GM21529 (cell line): ENCODE data around the gene CFAP61.
A peak's percentile ranks its signal among the peaks of the same experiment; 100 is the strongest.
"Not testable (repeated sequence)": the region's sequence is repeated elsewhere in the genome, so short reads cannot be mapped to it uniquely, and the experiment has no call there.

Experiments
- ATAC-seq: cut with Tn5 transposase; IDR thresholded peaks from one replicate; pipeline ENCODE4 v1.9.1; 2021; ENCODE audit not compliant: unreplicated experiment

The CFAP61 gene

DNA sequence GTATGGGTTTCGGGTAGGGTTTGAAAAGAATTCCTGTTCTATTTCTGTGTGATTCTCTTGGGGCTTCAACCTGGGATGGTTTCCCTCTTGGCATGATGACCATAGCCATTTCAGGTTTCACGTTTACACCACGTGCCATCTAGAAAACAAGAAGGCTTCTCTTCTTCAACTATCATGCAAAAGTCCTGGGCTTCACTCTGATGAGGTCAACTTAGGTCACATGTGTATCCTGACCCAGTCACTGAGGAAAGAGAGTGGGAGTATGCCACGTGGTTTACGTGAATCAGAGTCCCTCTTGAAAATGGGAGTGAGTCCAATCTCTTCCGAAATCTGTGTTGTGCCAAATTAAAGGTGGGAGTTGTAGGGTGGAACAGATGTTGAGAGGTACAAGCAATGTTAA, 174.2 kb downstream of the CFAP61 start:
- no peak for ATAC-seq

DNA sequence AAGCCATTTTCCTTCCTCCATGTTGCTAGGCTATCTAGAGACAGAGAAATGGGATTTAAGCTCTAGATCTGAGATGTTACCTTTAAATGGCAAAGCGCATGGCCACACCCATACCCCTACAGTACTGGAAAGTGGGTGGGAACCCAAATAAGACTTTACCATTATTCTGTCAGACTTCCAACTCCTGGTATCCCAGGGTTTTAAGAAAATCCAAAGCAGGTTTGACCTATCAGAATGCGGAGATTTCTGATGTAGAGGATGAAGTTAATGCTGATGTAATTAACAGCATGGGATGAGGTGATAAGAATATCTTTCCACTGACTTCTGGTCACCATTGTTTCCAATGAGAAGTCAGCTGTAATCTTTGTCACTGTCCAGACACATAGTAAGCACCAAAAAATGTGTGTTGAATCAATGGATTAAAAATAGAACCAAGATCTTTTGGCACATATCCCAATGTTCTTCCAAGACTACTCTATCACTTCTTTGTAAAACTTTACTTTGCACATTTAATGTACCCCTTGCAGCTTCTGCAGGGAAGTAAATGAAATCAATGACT, 174.8 kb downstream of the CFAP61 start:
- no peak for ATAC-seq

DNA sequence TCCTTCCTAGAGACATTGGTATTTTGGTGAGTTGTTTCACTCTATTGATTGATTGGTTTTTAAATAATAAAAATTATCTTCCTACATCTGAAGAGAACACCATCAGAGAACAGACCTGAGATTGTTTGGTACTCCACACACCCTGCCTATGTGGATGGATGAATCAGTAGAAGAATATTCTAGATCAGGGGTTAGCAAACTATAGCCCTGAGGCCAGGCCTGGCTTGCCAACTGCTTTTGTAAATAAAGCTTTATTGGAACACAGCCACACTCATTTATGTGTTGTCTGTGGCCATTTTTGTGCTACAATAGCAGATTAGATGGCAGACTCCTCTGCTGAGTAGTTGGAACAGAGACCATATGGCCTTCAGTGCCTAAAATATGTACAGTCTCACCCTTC, 176.0 kb downstream of the CFAP61 start:
- no peak for ATAC-seq

DNA sequence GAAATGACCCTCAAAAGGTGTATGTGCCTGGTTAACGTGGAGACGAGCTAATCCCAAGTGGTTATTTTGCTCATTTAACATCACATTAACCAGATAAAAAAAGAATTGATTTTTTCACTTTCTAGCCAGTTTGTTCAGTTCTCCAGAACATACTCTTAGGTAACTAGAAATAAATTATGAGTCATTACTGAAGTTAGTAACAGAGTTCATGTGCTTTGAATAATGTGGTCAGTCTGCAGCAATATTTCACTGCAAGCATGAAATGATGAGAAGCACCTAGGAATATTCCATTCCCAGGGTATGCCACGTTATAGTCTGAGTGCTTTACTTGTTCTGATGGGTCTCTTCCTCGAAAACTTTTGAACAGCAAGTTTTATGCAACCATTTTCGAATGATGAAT, 177.3 kb downstream of the CFAP61 start:
- no peak for ATAC-seq

DNA sequence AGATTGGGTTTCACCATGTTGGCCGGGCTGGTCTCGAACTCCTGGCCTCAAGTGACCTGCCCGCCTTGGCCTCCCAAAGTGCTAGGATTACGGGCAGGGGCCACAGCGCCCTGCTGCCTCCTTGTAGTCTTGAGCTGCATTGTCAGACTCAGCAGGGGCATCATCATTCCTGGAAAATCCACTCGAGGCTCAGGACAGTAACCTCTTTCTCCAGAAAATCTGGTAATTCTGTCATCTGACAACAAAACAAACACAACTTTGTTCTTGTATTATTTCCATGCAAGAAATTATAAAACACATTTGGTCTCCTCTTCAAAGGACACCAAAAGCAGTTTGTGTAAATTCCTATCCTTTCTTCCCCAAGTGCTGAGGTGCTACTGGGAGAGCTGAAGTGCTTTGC, 178.4 kb downstream of the CFAP61 start:
- no peak for ATAC-seq

DNA sequence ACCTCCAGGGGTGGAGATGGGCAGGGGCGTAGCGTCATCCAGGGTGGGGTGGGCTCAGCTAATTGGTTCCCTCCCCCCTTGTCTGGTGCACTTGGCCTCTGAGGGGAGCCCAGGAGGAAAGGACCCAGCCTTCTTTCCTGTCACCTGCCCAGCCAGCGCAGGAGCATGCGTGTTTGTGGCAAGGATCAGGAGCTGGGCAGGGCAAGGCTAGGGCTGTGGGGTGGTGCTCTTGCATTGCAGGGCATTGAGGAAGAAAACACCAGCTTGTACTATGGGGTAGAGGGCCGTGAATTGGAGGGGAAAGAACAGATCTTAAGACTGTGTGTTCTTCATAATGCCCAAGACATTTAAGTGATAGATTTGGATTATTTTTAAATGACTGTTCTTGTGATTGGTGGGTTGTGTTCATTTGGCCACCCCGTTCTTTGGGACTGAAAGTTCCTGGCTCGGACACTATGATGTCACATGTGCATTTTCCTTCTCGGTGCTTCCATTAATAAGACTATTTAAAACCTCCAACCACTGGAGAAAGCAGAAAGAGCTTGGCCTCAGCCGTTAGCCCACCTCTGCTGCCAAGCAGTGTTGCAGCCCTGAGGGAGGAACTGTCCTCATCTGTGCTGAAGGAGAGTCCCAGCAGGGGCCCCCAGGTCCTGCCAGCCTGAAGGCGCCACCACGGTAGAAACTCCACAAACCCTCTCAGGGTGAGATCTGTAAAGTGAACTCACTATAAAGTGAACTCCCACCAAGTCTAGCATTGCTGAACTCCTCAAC, 179.4 kb downstream of the CFAP61 start:
- no peak for ATAC-seq

DNA sequence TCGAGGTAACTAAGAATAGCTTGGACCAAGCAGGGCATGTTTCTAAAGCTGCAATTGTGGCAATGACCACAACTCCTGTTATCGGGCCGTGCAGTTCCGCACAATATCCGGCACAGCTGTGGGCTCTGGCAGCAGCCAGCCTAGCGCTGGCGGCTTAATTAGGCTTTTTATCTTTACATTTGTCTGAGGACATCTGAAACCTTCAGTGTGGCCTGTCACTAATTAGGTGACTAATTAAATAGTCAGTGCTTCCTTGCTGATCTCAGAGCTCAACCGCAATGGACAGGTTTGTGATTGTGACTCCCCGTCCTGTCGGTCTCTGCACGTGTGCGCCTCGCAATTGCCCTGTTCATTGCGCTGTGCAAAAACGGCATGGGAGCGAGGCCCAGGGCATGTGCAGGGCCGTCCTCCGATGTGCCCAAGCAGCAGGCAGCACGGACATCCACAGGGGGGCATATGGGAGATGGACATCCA, 180.7 kb downstream of the CFAP61 start:
- ATAC-seq: no peak

DNA sequence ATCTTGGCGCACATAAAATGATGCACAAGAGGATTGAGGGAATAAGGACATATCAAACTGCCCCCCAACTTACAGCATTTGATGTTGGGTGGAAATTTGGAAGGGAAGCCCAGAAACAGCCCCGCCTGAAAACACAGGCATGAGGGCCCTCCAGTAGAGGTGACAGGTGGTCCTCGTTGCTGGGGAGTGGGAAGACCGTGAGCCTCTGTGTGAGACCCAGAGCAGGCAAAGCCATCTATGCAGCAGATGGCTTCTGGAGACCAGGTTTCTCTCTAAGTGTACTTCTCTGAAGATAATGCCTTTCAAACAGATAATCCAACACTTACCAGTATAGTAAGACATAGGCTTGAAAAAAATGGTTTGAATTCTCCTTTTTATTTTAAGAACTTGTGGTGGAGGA, 183.3 kb downstream of the CFAP61 start:
- no peak for ATAC-seq

DNA sequence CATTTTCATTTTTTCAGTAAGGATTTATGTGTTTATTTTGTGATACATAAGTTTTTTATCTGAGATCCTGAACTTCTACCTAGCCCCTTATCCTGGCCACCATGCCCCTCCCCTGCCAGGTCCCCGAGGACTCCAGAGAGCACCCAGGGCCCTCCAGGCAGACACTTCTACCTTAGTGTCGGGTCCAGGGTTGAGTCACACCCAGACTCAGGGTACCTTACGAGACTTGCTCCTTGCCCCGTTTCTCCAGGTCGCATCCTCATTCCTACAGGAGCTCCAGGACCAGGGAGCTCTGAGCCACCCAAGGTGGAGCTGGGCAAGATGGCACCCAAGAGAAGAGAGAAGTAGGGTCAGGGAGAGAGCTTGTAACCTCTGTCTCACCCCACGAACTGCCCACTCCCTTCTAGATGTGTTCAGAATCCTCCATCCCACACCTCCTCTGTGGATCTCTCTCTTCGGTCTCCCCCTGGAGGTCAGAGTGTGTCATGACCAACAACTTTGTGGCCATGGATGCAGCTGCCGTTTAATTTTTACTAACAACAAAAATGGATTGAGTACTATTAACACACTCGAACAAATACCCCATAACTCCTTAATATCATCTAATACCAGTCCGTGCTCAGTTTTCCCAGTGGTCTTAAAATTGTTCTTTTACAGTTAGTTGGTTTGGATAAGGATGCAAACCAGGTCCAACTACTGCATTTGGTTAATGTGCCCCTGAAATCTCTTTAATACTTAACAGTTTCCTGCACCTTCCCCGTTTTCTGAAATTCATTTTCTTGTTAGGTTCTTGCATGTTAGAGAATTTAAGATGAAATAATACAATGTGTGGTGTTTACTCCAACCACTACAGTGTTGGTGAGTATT, 185.0 kb downstream of the CFAP61 start:
- ATAC-seq: peak; percentile 66

DNA sequence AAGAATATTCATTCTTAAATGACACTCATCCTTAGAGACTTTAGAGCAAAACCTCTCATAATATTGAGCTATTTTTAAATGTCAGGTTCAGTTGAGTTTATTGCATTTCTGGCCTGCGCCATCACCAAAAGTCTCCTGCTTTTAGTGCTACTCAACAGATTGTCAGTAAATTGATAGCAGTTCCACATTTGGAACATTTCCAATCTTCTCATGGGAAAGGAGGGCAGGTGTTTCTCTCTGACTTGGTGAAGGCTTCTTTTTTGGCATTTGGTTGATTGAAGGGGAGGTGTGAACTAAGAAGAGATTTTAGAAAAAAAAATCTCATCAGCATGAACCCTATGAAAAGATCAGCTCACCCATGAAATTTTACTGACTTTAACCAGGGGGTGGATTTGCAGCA, 189.6 kb downstream of the CFAP61 start:
- no peak for ATAC-seq

DNA sequence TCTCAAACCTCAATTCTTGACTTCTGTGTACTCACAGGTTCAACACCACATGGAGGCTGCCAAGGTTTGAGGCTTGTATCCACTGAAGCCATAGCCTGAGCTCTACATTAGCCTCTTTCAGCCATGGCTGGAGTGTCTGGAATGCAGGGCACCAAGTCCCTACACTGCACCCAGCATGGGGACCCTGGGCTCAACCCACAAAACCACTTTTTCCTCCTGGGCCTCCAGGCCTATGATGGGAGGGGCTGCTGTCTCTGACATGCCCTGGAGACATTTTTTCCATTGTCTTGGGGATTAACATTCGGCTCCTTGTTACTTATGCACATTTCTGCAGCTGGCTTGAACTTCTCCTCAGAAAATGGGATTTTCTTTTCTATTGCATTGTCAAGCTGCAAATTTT, 192.1 kb downstream of the CFAP61 start:
- not testable (repeated sequence) for ATAC-seq

DNA sequence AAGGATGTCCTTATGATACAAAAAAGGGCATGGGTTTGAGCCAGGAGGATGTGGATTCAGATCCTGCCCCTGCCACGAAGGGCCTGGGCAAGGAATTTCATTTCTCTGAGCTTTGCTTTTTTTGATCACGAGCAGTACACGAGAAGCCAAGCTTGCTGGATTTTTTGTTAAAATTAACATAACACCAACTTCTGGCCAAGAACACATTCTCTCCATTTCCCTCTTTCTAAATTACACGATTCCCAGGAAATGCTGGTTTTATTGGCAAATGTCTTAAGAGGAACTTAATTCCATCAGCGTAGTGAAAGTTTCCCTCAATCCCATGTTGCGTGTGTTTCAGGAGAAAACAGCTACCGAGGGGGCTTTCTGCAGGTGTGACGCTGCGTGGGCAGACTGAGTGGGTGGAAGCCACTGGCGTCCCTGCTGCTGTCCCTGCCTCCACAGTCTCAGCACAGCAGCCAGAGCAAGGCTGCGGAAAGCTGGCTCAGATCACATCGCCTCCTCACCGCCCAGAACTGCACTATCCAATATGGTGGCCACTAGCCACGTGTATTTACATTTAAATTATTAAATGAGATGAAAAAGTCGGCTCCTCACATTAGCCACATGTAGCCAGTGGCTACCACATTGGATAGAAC, 194.8 kb downstream of the CFAP61 start:
- ATAC-seq: no peak

DNA sequence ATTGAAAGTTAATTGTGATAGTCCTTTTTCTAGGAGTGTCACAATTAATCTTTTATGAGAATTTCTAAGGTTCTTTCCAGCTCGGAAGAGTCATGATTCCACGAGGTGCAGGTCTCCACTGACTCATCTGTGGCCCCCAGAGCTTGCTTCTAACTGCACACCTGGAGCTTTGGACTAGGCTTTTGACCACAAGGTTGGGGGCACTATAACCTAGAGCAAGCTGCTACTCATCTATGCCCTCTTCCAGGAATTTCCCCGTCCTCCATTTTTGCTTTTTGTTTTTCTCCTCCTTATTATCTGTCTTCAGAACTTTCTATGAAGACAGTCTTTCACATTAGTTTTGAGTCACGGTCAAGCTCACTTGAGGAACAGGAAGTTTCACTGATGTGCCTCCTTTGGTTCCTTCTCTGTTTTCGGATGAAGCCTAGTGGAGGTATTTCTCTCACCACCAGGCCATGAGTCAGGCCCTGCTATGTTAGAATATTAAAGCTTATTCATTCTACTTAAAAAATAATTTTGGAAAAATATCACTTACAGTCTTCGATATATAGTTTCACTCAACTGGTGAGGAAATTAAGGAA, 196.4 kb downstream of the CFAP61 start:
- ATAC-seq: no peak

DNA sequence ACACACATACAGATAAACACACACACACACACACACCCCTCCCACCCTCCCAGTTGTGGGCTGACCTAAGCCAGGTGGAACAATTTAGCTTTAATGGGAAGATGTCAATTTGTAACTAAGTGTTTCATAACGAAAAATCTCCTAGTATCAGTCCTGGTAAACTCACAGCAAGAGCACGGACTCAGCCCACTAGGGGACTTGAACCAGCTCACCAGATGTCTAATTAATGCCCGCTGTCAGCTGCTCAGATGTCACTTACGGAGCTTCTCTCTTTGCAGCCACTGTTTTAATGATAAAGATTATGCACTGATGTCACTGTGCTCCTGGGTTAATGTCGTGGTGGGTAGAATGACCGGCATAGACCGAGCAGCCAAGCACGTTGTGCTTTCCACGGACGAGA, 199.0 kb downstream of the CFAP61 start:
- ATAC-seq: no peak

DNA sequence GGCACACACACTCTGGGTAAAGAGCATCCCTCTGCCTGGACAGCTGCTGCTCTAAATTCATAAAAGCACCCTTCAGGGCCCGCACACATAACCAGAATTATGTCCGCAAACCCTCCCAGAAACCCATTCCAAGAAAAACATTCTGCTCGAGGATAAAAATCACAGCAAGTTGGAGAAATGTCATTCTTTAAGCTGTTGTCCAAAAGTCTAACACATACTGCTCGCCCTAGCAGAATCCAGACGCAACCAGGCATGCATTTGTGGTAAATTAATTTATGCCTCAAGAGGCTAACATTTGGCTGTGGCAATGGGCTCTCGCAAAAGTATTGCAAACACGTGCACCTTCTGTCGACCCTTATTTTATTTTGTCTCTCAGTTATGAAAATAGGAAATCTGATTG, 199.5 kb downstream of the CFAP61 start:
- ATAC-seq: no peak

DNA sequence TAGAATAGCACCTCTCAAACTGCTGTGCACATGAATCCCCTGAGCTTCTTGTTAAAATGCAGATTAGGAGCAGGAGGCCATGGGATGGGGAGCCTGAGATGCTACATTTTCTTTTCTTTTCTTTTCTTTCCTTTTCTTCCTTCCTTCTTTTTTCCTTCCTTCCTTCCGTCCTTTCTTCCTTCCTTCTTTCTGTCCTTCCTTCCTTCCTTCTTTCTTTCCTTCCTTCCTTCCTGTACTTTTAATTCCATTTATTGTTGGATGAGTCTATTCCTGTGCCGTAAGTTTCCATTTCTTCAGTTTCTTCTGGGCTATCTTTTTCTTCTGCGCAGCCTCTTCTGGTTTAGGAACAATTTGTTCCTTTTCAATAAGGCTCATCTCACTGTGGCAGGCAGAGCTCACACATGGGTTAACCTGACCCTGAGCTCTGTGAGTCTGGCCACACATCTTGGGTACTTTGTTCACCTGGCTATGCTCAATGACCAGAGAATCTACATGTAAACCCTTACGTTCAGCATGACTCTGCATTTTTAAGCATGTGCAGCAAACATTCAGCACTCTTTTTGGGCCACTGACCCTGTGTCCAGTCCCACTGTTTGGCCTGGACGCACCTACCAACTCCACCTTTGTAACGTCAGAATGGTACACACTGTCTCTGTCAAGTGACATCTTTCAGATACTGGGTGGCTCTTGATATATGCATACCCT, 200.9 kb downstream of the CFAP61 start:
- no peak for ATAC-seq

DNA sequence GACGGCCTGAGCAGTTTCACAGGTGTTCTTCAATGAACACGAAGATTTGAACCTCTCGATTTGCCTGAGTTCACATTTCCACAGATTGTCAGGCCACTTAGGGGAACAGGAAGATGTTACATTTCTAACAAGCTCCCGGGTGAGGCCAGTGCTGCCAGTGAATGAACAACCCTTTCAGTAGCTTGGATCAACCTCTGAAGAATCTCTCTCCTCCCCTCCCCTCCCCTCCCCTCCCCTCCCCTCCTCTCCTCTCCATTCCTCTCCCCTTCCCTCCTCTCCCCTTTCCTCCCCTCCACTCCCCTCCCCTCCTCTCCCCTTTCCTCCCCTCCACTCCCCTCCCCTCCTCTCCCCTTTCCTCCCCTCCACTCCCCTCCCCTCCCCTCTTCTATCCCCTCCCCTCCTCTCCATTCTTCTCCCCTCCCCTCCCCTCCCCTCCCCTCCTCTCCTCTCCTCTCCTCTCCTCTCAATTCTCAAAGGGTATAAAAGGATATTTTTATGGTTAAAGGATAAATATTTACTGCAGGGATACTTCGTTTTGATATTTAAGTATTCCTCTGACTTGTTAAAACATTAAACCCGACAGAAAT, 201.5 kb downstream of the CFAP61 start:
- ATAC-seq: no peak

DNA sequence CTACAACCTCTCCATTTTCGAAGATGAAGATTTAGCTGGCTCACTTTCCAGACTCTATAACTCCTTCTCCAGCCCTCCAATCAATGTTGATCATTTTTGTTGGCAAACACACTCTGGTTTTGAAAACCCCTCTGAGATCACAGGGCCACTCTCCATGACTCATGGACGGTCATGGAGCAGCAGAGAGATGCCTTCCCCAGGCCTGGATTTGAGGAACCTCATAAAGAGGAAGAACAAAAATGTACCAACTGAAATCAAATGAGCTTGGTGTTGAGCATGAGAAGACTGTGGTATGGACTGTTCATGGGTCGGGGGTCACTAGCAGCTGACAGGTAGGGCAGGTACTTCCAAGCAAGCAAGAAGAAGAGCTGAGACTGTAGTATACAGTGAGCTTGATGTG, 202.8 kb downstream of the CFAP61 start:
- ATAC-seq: no peak

DNA sequence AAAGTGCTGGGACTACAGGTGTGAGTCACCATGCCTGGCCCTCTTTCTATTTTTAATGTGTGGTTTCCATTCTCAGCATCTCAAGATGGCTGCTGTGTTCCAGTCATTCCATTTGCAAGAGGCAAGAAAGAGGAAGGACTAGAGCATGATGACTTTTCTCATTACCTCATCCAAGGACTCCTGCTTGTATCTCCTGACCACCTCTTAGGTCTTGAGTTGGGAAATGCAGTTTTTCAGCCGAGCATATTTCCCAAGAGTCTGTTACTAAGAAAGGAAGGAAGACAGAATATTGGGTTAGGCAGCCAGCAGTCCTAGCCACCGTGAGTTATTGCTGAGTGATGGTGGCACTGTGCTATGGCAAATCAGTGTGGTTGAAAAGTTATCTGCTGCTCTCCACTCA, 207.2 kb downstream of the CFAP61 start:
- no peak for ATAC-seq

DNA sequence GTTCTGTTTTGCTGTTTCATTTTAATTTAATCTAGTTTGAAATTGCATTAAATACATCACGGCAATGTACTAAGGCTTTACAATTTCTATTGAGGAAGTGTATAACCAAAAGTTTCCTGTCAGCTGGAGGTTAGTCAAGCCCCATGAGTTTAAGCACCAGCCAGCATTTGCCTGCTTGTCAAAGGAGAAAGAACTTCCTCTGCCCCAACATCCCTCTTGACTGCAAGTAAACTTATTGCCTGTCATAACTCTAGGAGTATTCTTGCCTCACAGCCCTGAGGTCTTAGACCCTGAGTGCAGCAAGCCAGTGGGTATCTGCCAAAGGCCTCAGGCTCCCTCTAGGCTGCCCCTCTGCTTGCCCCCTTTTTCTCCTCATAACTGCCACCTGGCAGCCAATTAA, 208.8 kb downstream of the CFAP61 start:
- ATAC-seq: no peak
